PC-3 (cell line): Measurements from ENCODE around the gene SLC25A28.

Experiments used
- EZH2 ChIP-seq: fragments of 300-600 bp; sonication (generic); IDR thresholded peaks from one replicate; pipeline ENCODE4 v1.6.1; 2017; ENCODE audit warnings: antibody characterized with exemption, mild to moderate bottlenecking, low read length; ENCODE audit not compliant: unreplicated experiment
- EZH2phosphoT487 ChIP-seq: fragments of 300-600 bp; sonication (generic); IDR thresholded peaks from 2 replicates; pipeline ENCODE4 v1.6.1; 2018; ENCODE audit warnings: mild to moderate bottlenecking, antibody characterized with exemption, low read length, borderline replicate concordance
- TF ChIP-seq, protein P1 (sequence below): fragments of 300-600 bp; sonication (generic); conservative IDR thresholded peaks from 2 replicates; pipeline ENCODE4 v1.5.1; 2017; ENCODE audit warnings: antibody characterized with exemption, low read depth, mild to moderate bottlenecking, low read length

- TF ChIP-seq, protein P1, sequence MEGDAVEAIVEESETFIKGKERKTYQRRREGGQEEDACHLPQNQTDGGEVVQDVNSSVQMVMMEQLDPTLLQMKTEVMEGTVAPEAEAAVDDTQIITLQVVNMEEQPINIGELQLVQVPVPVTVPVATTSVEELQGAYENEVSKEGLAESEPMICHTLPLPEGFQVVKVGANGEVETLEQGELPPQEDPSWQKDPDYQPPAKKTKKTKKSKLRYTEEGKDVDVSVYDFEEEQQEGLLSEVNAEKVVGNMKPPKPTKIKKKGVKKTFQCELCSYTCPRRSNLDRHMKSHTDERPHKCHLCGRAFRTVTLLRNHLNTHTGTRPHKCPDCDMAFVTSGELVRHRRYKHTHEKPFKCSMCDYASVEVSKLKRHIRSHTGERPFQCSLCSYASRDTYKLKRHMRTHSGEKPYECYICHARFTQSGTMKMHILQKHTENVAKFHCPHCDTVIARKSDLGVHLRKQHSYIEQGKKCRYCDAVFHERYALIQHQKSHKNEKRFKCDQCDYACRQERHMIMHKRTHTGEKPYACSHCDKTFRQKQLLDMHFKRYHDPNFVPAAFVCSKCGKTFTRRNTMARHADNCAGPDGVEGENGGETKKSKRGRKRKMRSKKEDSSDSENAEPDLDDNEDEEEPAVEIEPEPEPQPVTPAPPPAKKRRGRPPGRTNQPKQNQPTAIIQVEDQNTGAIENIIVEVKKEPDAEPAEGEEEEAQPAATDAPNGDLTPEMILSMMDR = no peak
- TF ChIP-seq EZH2 (no peak), EZH2phosphoT487 (no peak)
Observed at GRCh38 chr10:99604862-99605261, 15.4 kb downstream of the SLC25A28 start.
